ENCODE results near the gene PPM1E.

The PPM1E gene

GRCh38 chr17:58760248-58760647, 4.6 kb downstream of the PPM1E start:
- TF ChIP-seq REST (IDR thresholded peaks at IDR 0.05; ENCODE audit: insufficient read depth in 1 of 2, low read depth in 2 of 2, low read length in 2 of 2): no peak

GRCh38 chr17:58763263-58763662, 7.6 kb downstream of the PPM1E start:
- TF ChIP-seq FOXP2 (optimal IDR thresholded peaks at IDR 0.05; ENCODE audit: borderline replicate concordance, extremely low read depth, extremely low read length, insufficient read depth) (no peak), TAF1 (IDR thresholded peaks at IDR 0.05; ENCODE audit: borderline replicate concordance, insufficient read depth, low read length) (no peak), SIN3A (IDR thresholded peaks at IDR 0.05; ENCODE audit: borderline replicate concordance, insufficient read depth, low read length) (no peak), REST (IDR thresholded peaks at IDR 0.05; ENCODE audit: insufficient read depth in 1 of 2, low read depth in 2 of 2, low read length in 2 of 2) (no peak), POLR2AphosphoS5 (IDR thresholded peaks at IDR 0.05; ENCODE audit: low read depth, low read length) (no peak)

- TF ChIP-seq REST (IDR thresholded peaks at IDR 0.05; ENCODE audit: insufficient read depth in 1 of 2, low read depth in 2 of 2, low read length in 2 of 2): no peak
- no peak for TF ChIP-seq FOXP2 (optimal IDR thresholded peaks at IDR 0.05; ENCODE audit: borderline replicate concordance, extremely low read depth, extremely low read length, insufficient read depth)
- no peak for TF ChIP-seq POLR2AphosphoS5 (IDR thresholded peaks at IDR 0.05; ENCODE audit: low read depth, low read length)
- TF ChIP-seq TAF1 (IDR thresholded peaks at IDR 0.05; ENCODE audit: borderline replicate concordance, insufficient read depth, low read length): no peak
- no peak for TF ChIP-seq SIN3A (IDR thresholded peaks at IDR 0.05; ENCODE audit: borderline replicate concordance, insufficient read depth, low read length)
Observed at GRCh38 chr17:58764373-58764772, 8.7 kb downstream of the PPM1E start.

GRCh38 chr17:58779446-58779845, 23.8 kb downstream of the PPM1E start:
- no peak for TF ChIP-seq POLR2AphosphoS5 (IDR thresholded peaks at IDR 0.05; ENCODE audit: low read depth, low read length)

- TF ChIP-seq REST (IDR thresholded peaks at IDR 0.05; ENCODE audit: insufficient read depth in 1 of 2, low read depth in 2 of 2, low read length in 2 of 2) (no peak), FOXP2 (optimal IDR thresholded peaks at IDR 0.05; ENCODE audit: borderline replicate concordance, extremely low read depth, extremely low read length, insufficient read depth) (no peak), POLR2AphosphoS5 (IDR thresholded peaks at IDR 0.05; ENCODE audit: low read depth, low read length) (no peak), TAF1 (IDR thresholded peaks at IDR 0.05; ENCODE audit: borderline replicate concordance, insufficient read depth, low read length) (no peak), SIN3A (IDR thresholded peaks at IDR 0.05; ENCODE audit: borderline replicate concordance, insufficient read depth, low read length) (no peak)
Observed at GRCh38 chr17:58783380-58783779, 27.7 kb downstream of the PPM1E start.
